GM12892 (cell line): ENCODE results near the gene IGLON5.

Source experiments
- POLR2A ChIP-seq: IDR thresholded peaks from 2 replicates; pipeline ENCODE4 v1.6.1; 2011; ENCODE audit warnings: low read depth, low read length, control low read depth
- POLR2AphosphoS5 ChIP-seq: IDR thresholded peaks from 2 replicates; pipeline ENCODE4 v1.6.1; 2011; ENCODE audit warnings: low read depth, low read length, control low read depth

DNA sequence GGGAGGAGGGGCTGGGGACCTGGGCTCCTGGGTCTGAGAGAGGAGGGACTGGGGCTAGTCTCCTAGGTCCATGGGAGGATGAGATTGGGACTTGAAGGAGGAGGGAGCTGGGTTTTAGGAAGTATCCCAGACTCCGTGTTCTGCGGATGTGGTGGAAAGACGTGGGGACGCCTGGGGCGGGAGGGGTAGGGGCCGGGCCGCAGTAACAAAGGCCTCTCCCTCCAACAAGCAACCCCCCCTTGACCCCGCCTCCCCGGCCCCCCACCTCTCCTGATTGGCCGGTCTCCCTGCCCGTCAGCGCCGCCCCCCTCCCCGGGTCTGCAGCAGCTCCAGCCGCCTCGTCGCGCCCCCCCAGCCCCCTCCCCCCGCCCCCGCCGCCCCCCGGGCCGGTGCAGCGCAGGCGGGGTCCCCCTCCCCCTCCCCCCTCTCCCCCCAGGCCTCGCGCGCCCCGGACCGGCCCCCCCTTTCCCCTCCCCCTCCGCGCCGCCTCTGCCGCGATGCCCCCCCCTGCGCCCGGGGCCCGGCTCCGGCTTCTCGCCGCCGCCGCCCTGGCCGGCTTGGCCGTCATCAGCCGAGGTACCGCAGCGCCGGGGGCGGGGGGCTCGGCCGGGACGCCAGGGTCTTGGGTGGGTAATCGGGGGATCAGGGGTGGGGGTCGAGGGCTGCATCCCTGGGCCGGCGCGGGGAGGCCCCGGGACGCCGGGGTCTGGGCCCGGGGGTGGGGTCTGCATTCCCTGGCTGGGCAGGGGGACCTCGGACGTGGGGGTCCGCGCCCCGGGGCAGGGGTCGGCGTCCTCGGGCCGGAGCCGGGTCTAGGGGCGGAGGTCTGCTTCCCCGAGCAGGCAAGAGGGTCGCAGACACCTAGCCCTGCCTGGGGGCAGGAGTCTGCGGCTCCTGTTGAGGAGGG lies at the start of gene IGLON5:
- TF ChIP-seq POLR2A = no peak
- TF ChIP-seq POLR2AphosphoS5 = no peak
